H1 (cell line): ENCODE data around the gene LPP. TPM values are rescaled to one million over a fixed set of nuclear protein-coding genes. Genes with fewer than 3 reads are reported as not detected.

Experiments used
- CTCF ChIA-PET: fragments of 300-600 bp; sonication (Branson Sonifier 250); formaldehyde crosslinking; loops from one replicate; lab custom pipeline; 2021; ENCODE audit not compliant: partially characterized antibody; lab: Charles Lee
- POLR2A ChIA-PET: fragments of 300-600 bp; sonication (Branson Sonifier 250); formaldehyde crosslinking; loops from one replicate; lab custom pipeline; 2021; ENCODE audit warnings: inconsistent platforms; ENCODE audit not compliant: partially characterized antibody; lab: Charles Lee
- DNase-seq, 2 experiments: peaks; one replicate each; pipeline versions ENCODE4 v3.0.0 to v3.0.0-alpha.2; 2010 to 2022; ENCODE audit warnings: low spot score in 2 of 2, low read depth in 1 of 2, mixed read lengths in 1 of 2
- FAIRE-seq: peaks from 2 replicates; lab custom pipeline; 2011; peaks lifted over from hg19 to GRCh38; lab: Jason Lieb, UNC
- H2AFZ ChIP-seq: 2 replicates; pipeline ENCODE4 v1.8.1; 2012; ENCODE audit warnings: low read length, inconsistent platforms
- H2AK5ac ChIP-seq: 2 replicates; pipeline ENCODE4 v1.6.1; 2013; ENCODE audit warnings: low read depth, low read length
- H2BK120ac ChIP-seq: replicated peaks from 2 replicates; pipeline ENCODE3; 2013; ENCODE audit warnings: low read depth, low read length, inconsistent platforms
- H2BK12ac ChIP-seq: 2 replicates; pipeline ENCODE4 v1.6.1; 2013; ENCODE audit warnings: low read depth, low read length
- H2BK15ac ChIP-seq: 2 replicates; pipeline ENCODE4 v1.6.1; 2013; ENCODE audit warnings: low read length
- H2BK20ac ChIP-seq: 2 replicates; pipeline ENCODE4 v1.6.1; 2013; ENCODE audit warnings: low read length
- H2BK5ac ChIP-seq: 2 replicates; pipeline ENCODE4 v1.6.1; 2013; ENCODE audit warnings: low read depth, low read length
- H3K14ac ChIP-seq: 2 replicates; pipeline ENCODE4 v1.6.1; 2013; ENCODE audit warnings: inconsistent platforms; ENCODE audit not compliant: insufficient read length
- H3K18ac ChIP-seq: 2 replicates; pipeline ENCODE4 v1.6.1; 2013; ENCODE audit warnings: low read length; ENCODE audit errors: extremely low read depth
- H3K23ac ChIP-seq: 2 replicates; pipeline ENCODE4 v1.6.1; 2013; ENCODE audit warnings: inconsistent platforms; ENCODE audit not compliant: insufficient read length
- H3K23me2 ChIP-seq: 2 replicates; pipeline ENCODE4 v1.6.1; 2013; ENCODE audit warnings: low read depth, low read length
- H3K27ac ChIP-seq: 2 replicates; pipeline ENCODE4 v1.6.1; 2011; ENCODE audit warnings: low read depth, low read length, inconsistent platforms
- H3K27me3 ChIP-seq, 4 experiments: replicated peaks in 1 of 4; 1 replicate in 1 of 4; 2 replicates in 3 of 4; pipeline versions ENCODE4 v1.6.1 to v1.8.1; 2011 to 2013; ENCODE audit warnings: low read length in 3 of 4, mild to moderate bottlenecking in 3 of 4, inconsistent platforms in 2 of 4, mixed read lengths in 2 of 4, moderate library complexity in 1 of 4; ENCODE audit not compliant: control insufficient read depth in 3 of 4, insufficient read depth in 3 of 4; ENCODE audit errors: extremely low read depth in 1 of 4
- H3K36me3 ChIP-seq, 4 experiments: 2 replicates each; pipeline versions ENCODE4 v1.6.1 to v1.8.1; 2011 to 2013; ENCODE audit warnings: mild to moderate bottlenecking in 4 of 4, low read length in 3 of 4, moderate library complexity in 2 of 4, control low read depth in 1 of 4, inconsistent platforms in 1 of 4; ENCODE audit not compliant: insufficient read depth in 4 of 4, control insufficient read depth in 2 of 4
- H3K4ac ChIP-seq: replicated peaks from 2 replicates; pipeline ENCODE3; 2013; ENCODE audit warnings: low read length, low read depth, mixed read lengths, inconsistent platforms; ENCODE audit not compliant: insufficient read length
- H3K4me1 ChIP-seq, 4 experiments: replicated peaks in 1 of 4; 1 replicate in 1 of 4; 2 replicates in 3 of 4; pipeline versions ENCODE4 v1.6.1 to v1.8.1; 2011 to 2013; ENCODE audit warnings: low read length in 3 of 4, inconsistent platforms in 2 of 4, mixed read lengths in 1 of 4; ENCODE audit not compliant: insufficient read depth in 4 of 4, control insufficient read depth in 3 of 4
- H3K4me2 ChIP-seq, 2 experiments: 2 replicates each; pipeline versions ENCODE4 v1.6.1 to v1.8.1; 2011 to 2013; ENCODE audit warnings: low read depth in 2 of 2, low read length in 2 of 2, control low read depth in 1 of 2, inconsistent platforms in 1 of 2, mild to moderate bottlenecking in 1 of 2; ENCODE audit not compliant: insufficient read depth in 1 of 2
- H3K4me3 ChIP-seq, 4 experiments: fragments of 200-600, 300-600 bp in 1 of 4; sonication (generic), shearing (Covaris generic), sonication (Bioruptor Twin) in 1 of 4; 2 replicates each; pipeline versions ENCODE4 v1.5.1 to v1.8.1; 2011 to 2016; ENCODE audit warnings: low read length in 4 of 4, low read depth in 3 of 4, control low read depth in 2 of 4, inconsistent platforms in 2 of 4, mild to moderate bottlenecking in 2 of 4, mixed read lengths in 1 of 4, moderate library complexity in 1 of 4; ENCODE audit not compliant: insufficient read depth in 2 of 4; ENCODE audit errors: extremely low read depth in 1 of 4
- H3K56ac ChIP-seq: replicated peaks from 2 replicates; pipeline ENCODE3; 2013; ENCODE audit warnings: low read depth, mild to moderate bottlenecking, mixed read lengths, low read length, inconsistent platforms; ENCODE audit not compliant: insufficient read length
- H3K79me1 ChIP-seq: 2 replicates; pipeline ENCODE4 v1.6.1; 2013; ENCODE audit warnings: low read depth, low read length, control low read depth
- H3K79me2 ChIP-seq, 2 experiments: 2 replicates each; pipeline versions ENCODE4 v1.6.1 to v1.8.1; 2012 to 2013; ENCODE audit warnings: low read length in 2 of 2, mild to moderate bottlenecking in 2 of 2, inconsistent platforms in 1 of 2; ENCODE audit not compliant: insufficient read depth in 2 of 2, control insufficient read depth in 1 of 2
- H3K9ac ChIP-seq, 4 experiments: replicated peaks in 1 of 4; 1 replicate in 1 of 4; 2 replicates in 3 of 4; pipeline versions ENCODE4 v1.6.1 to v1.8.1; 2011 to 2013; ENCODE audit warnings: low read depth in 3 of 4, low read length in 3 of 4, control low read depth in 2 of 4, mild to moderate bottlenecking in 2 of 4, moderate library complexity in 2 of 4, inconsistent platforms in 1 of 4; ENCODE audit errors: extremely low read depth in 1 of 4
- H3K9me3 ChIP-seq, 2 experiments: 2 replicates each; pipeline versions ENCODE4 v1.6.1 to v1.8.1; 2012 to 2013; ENCODE audit warnings: mild to moderate bottlenecking in 2 of 2, moderate library complexity in 2 of 2, control low read depth in 1 of 2, inconsistent platforms in 1 of 2, low read depth in 1 of 2, low read length in 1 of 2, mixed read lengths in 1 of 2; ENCODE audit not compliant: insufficient read depth in 2 of 2
- H4K20me1 ChIP-seq, 2 experiments: replicated peaks in 1 of 2; 2 replicates each; pipeline versions ENCODE3 to v1.8.1; 2011 to 2013; ENCODE audit warnings: inconsistent platforms in 2 of 2, low read length in 2 of 2, mild to moderate bottlenecking in 1 of 2; ENCODE audit not compliant: insufficient read depth in 2 of 2, control insufficient read depth in 1 of 2
- H4K5ac ChIP-seq: 2 replicates; pipeline ENCODE4 v1.6.1; 2013; ENCODE audit warnings: low read length, low read depth, mixed read lengths, inconsistent platforms; ENCODE audit not compliant: insufficient read length
- H4K8ac ChIP-seq: 2 replicates; pipeline ENCODE4 v1.8.0; 2013; ENCODE audit warnings: mild to moderate bottlenecking, moderate library complexity, low read length, inconsistent platforms; ENCODE audit not compliant: insufficient read depth; ENCODE audit errors: extremely low read depth
- H4K91ac ChIP-seq: replicated peaks from 2 replicates; pipeline ENCODE3; 2013; ENCODE audit warnings: low read length, mixed read lengths, inconsistent platforms; ENCODE audit not compliant: insufficient read length
- JUN ChIP-seq: IDR thresholded peaks from 2 replicates; pipeline ENCODE4 v1.6.1; 2011; ENCODE audit warnings: low read depth, mild to moderate bottlenecking, improper control_type of control experiment, low read length
- JUND ChIP-seq: IDR thresholded peaks from 2 replicates; pipeline ENCODE4 v1.6.1; 2011; ENCODE audit warnings: mild to moderate bottlenecking, improper control_type of control experiment, low read length
- KDM4A ChIP-seq: IDR thresholded peaks from one replicate; pipeline ENCODE4 v1.7.1; 2012; ENCODE audit warnings: low read depth, mild to moderate bottlenecking, moderate library complexity, low read length, inconsistent platforms; ENCODE audit not compliant: severe bottlenecking
- POLR2A ChIP-seq, 2 experiments: IDR thresholded peaks; 1 replicate in 1 of 2; 2 replicates in 1 of 2; pipeline ENCODE4 v1.6.1; 2011; ENCODE audit warnings: low read depth in 2 of 2, low read length in 2 of 2, mild to moderate bottlenecking in 2 of 2; ENCODE audit errors: control extremely low read depth in 1 of 2
- SUZ12 ChIP-seq: fragments of 200-600 bp; sonication (generic); IDR thresholded peaks from 2 replicates; pipeline ENCODE4 v1.6.1; 2012; ENCODE audit warnings: mild to moderate bottlenecking, inconsistent platforms, low read length, moderate library complexity, mixed read lengths
- whole genome bisulfite sequencing, 2 experiments: shearing (Covaris generic) in 1 of 2; methylation state at CpG; one replicate each; pipeline versions ENCODE4 v1.1.6 to v1.1.7; 2013 to 2015; ENCODE audit warnings: low lambda C conversion rate in 2 of 2, mixed read lengths in 2 of 2, inconsistent platforms in 1 of 2, low coverage in 1 of 2, missing lambda C conversion rate in 1 of 2; ENCODE audit not compliant: insufficient replicate concordance in 2 of 2, insufficient coverage in 1 of 2, insufficient read length in 1 of 2; ENCODE audit errors: extremely low coverage in 1 of 2, missing lambda C conversion rate in 1 of 2; 5-methylcytosine and 5-hydroxymethylcytosine counted together
- polyA plus RNA-seq, 7 experiments: library from polyadenylated mRNA; depleted of rRNA in 3 of 7; stranded (reverse) in 5 of 7; unstranded in 2 of 7; fragments of >200 nt in 5 of 7; fragments of 200-250 nt in 2 of 7; gene quantifications; 1 replicate in 5 of 7; 2 replicates in 1 of 7; 4 replicates in 1 of 7; pipeline versions ENCODE4 v1.2.1 to v1.2.3, GENCODE V29; 2011 to 2013; ENCODE audit warnings: missing spikeins in 2 of 7, mixed read lengths in 2 of 7
- total RNA-seq: library from RNA; stranded (reverse); fragmentation: NEBNext Ultra II Directional; extraction: Animal tissue kit (Norgen Biotek cat#: 25700); gene quantifications from 2 replicates; pipeline ENCODE4 v1.2.1, GENCODE V29; 2021

The LPP gene
- total and polyA plus RNA-seq, 2 of the 8 experiments (the other 6 are each of a cell fraction or from before 2014, with no cell fraction given), result 10.0 to 53.3 TPM

DNA sequence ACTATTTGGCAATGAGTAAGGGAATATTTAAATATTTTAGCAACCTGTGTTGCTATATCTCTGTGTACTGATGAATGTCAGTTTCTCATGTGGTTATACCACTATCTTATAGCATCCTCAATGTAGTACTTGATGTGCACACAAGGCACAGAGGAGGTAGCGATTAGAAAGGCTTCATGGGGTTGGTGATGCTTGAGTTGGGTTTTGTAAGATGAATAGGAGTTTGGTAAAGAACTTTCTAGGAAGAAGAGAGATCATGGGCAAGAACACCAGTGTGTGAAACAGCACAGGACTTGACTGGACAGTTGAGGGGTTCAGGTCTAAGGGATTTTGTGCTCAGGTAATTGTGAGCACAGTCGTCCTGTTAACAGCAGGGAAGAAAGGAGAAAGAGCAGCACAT lies 38.1 kb downstream of the LPP start:
- 87% methylated on average over 2 of the region's 2 CpGs; no CpG with 5 or more reads in 1 of the 2 experiments for WGBS, 2 experiments
- no peak overlapping the region for H3K4me2 ChIP-seq
- H3K27me3 ChIP-seq, result no peaks in the 10 kb centered on the region
- POLR2A ChIA-PET, result interaction anchor here (1.5 kb wide), 1 partner anchor 37 kb away, joined by 3 read pairs; no protein-coding TSS in a partner anchor
- H2BK120ac ChIP-seq, result no peak overlapping the region
- peaks cover 10% of the 10 kb centered on the region; the same call in 1 of the 2 replicates for H3K79me1 ChIP-seq
- no peak overlapping the region for H3K56ac ChIP-seq
- peaks cover 0 to 22% of the 10 kb centered on the region in 2 experiments; a peak in 3 of 4 replicates for H3K79me2 ChIP-seq
- H3K18ac ChIP-seq, result no peak overlapping the region
- H2BK12ac ChIP-seq, result no peak overlapping the region
- H3K9me3 ChIP-seq, result no peaks in the 10 kb centered on the region
- H3K4me1 ChIP-seq, result peaks cover 0 to 6% (median 4%) of the 10 kb centered on the region in 4 experiments; a peak in 3 of 7 replicates
- no peaks in the 10 kb centered on the region for H3K23me2 ChIP-seq
- H3K4me3 ChIP-seq, result no peak overlapping the region
- no peak overlapping the region for H2AK5ac ChIP-seq
- no peak overlapping the region for H2AFZ ChIP-seq
- H3K27ac ChIP-seq, result no peak overlapping the region
- no peak overlapping the region for H2BK20ac ChIP-seq
- H4K8ac ChIP-seq, result no peak overlapping the region
- no peak overlapping the region for H2BK5ac ChIP-seq
- DNase-seq, result no peak
- H3K23ac ChIP-seq, result no peak overlapping the region
- no peak for FAIRE-seq
- no peak overlapping the region for H2BK15ac ChIP-seq
- H4K91ac ChIP-seq, result no peak overlapping the region
- TF ChIP-seq JUND (no peak), POLR2A (IDR thresholded peaks at IDR 0.05; ENCODE audit: control extremely low read depth in 1 of 2, low read depth in 2 of 2, low read length in 2 of 2) (no peak), SUZ12 (no peak), JUN (no peak), KDM4A (no peak)
- CTCF ChIA-PET, result interaction anchor here (1.4 kb wide), 1 partner anchor 11 kb away, joined by 7 read pairs; no protein-coding TSS in a partner anchor
- H3K9ac ChIP-seq, result no peak overlapping the region
- no peak overlapping the region for H3K14ac ChIP-seq
- no peak overlapping the region for H4K5ac ChIP-seq
- H3K36me3 ChIP-seq, result no peaks in the 10 kb centered on the region
- H3K4ac ChIP-seq, result no peak overlapping the region
- H4K20me1 ChIP-seq, result peaks cover 0 to 4% of the 10 kb centered on the region in 2 experiments
